ENCODE results near the gene RGCC. TPM values are rescaled to one million over a fixed set of nuclear protein-coding genes. Genes with fewer than 3 reads are reported as not detected.
"Not testable (repeated sequence)": the region's sequence is repeated elsewhere in the genome, so short reads cannot be mapped to it uniquely, and the experiment has no call there.

The RGCC gene
- 0.27 and 0.40 TPM in 2 replicates for total RNA-seq (2014; rRNA removed; shearing (Covaris generic))
- polyA plus RNA-seq (2015; cell fraction: cytosol; rRNA removed), result 0.23 and 0.99 TPM in 2 replicates
- not detected in 2 replicates for polyA plus RNA-seq (2015; cell fraction: nucleus; rRNA removed)

GRCh38 chr13:41456768-41457588, at the start of gene RGCC:
Gene RGCC (plus strand): TSS chr13:41457550. CDS start chr13:41457708, 158 bp downstream.
- DNase-seq (ENCODE audit: low read depth, low spot score), result no peak
- in situ Hi-C loops (cut with HindIII; ENCODE audit: low pct_unique_long_range_greater_than_20kb, low sequenced_read_pairs), result no loop called here

GRCh38 chr13:41408121-41408520, 49.2 kb upstream of the RGCC start:
- in situ Hi-C loops (cut with HindIII; ENCODE audit: low pct_unique_long_range_greater_than_20kb, low sequenced_read_pairs), result no loop called here
- DNase-seq (ENCODE audit: low read depth, low spot score), result no peak

GRCh38 chr13:41408746-41409145, 48.6 kb upstream of the RGCC start:
- no peak for DNase-seq (ENCODE audit: low read depth, low spot score)
- in situ Hi-C loops (cut with HindIII; ENCODE audit: low pct_unique_long_range_greater_than_20kb, low sequenced_read_pairs), result no loop called here

GRCh38 chr13:41409611-41410010, 47.7 kb upstream of the RGCC start:
- DNase-seq (ENCODE audit: low read depth, low spot score), result no peak
- in situ Hi-C loops (cut with HindIII; ENCODE audit: low pct_unique_long_range_greater_than_20kb, low sequenced_read_pairs), result no loop called here

GRCh38 chr13:41411060-41411459, 46.3 kb upstream of the RGCC start:
- DNase-seq (ENCODE audit: low read depth, low spot score), result no peak
- in situ Hi-C loops (cut with HindIII; ENCODE audit: low pct_unique_long_range_greater_than_20kb, low sequenced_read_pairs), result no loop called here

- peak; percentile 62 for DNase-seq (ENCODE audit: low read depth, low spot score)
- in situ Hi-C loops (cut with HindIII; ENCODE audit: low pct_unique_long_range_greater_than_20kb, low sequenced_read_pairs), result no loop called here
These were observed 45.8 kb upstream of the RGCC start for GRCh38 chr13:41411522-41411921.

GRCh38 chr13:41413872-41414271, 43.5 kb upstream of the RGCC start:
- DNase-seq (ENCODE audit: low read depth, low spot score), result no peak
- in situ Hi-C loops (cut with HindIII; ENCODE audit: low pct_unique_long_range_greater_than_20kb, low sequenced_read_pairs), result no loop called here

GRCh38 chr13:41416276-41416675, 41.1 kb upstream of the RGCC start:
- in situ Hi-C loops (cut with HindIII; ENCODE audit: low pct_unique_long_range_greater_than_20kb, low sequenced_read_pairs), result no loop called here
- DNase-seq (ENCODE audit: low read depth, low spot score), result no peak

GRCh38 chr13:41418027-41418426, 39.3 kb upstream of the RGCC start:
- DNase-seq (ENCODE audit: low read depth, low spot score), result no peak
- in situ Hi-C loops (cut with HindIII; ENCODE audit: low pct_unique_long_range_greater_than_20kb, low sequenced_read_pairs), result no loop called here

GRCh38 chr13:41418731-41419130, 38.6 kb upstream of the RGCC start:
- in situ Hi-C loops (cut with HindIII; ENCODE audit: low pct_unique_long_range_greater_than_20kb, low sequenced_read_pairs), result no loop called here
- DNase-seq (ENCODE audit: low read depth, low spot score), result no peak

GRCh38 chr13:41419206-41419605, 38.1 kb upstream of the RGCC start:
- no peak for DNase-seq (ENCODE audit: low read depth, low spot score)
- in situ Hi-C loops (cut with HindIII; ENCODE audit: low pct_unique_long_range_greater_than_20kb, low sequenced_read_pairs), result no loop called here

- no peak for DNase-seq (ENCODE audit: low read depth, low spot score)
- in situ Hi-C loops (cut with HindIII; ENCODE audit: low pct_unique_long_range_greater_than_20kb, low sequenced_read_pairs), result no loop called here
These were observed 37.2 kb upstream of the RGCC start for GRCh38 chr13:41420146-41420545.

GRCh38 chr13:41421330-41421729, 36.0 kb upstream of the RGCC start:
- in situ Hi-C loops (cut with HindIII; ENCODE audit: low pct_unique_long_range_greater_than_20kb, low sequenced_read_pairs), result not testable (repeated sequence)

GRCh38 chr13:41421983-41422382, 35.4 kb upstream of the RGCC start:
- peak; percentile 18 for DNase-seq (ENCODE audit: low read depth, low spot score)
- in situ Hi-C loops (cut with HindIII; ENCODE audit: low pct_unique_long_range_greater_than_20kb, low sequenced_read_pairs), result not testable (repeated sequence)

More at GRCh38 chr13:41421330-41421729, 36.0 kb upstream of the RGCC start:
- not testable (repeated sequence) for DNase-seq (ENCODE audit: low read depth, low spot score)

GRCh38 chr13:41423259-41423658, 34.1 kb upstream of the RGCC start:
- in situ Hi-C loops (cut with HindIII; ENCODE audit: low pct_unique_long_range_greater_than_20kb, low sequenced_read_pairs); DNase-seq (ENCODE audit: low read depth, low spot score): not testable (repeated sequence)

- DNase-seq (ENCODE audit: low read depth, low spot score); in situ Hi-C loops (cut with HindIII; ENCODE audit: low pct_unique_long_range_greater_than_20kb, low sequenced_read_pairs): not testable (repeated sequence)
These were observed 32.7 kb upstream of the RGCC start for GRCh38 chr13:41424675-41425074.

- in situ Hi-C loops (cut with HindIII; ENCODE audit: low pct_unique_long_range_greater_than_20kb, low sequenced_read_pairs), result no loop called here
These were observed 31.3 kb upstream of the RGCC start for GRCh38 chr13:41426047-41426446.

GRCh38 chr13:41427666-41428065, 29.7 kb upstream of the RGCC start:
- in situ Hi-C loops (cut with HindIII; ENCODE audit: low pct_unique_long_range_greater_than_20kb, low sequenced_read_pairs), result no loop called here
- DNase-seq (ENCODE audit: low read depth, low spot score), result no peak

More at GRCh38 chr13:41426047-41426446, 31.3 kb upstream of the RGCC start:
- DNase-seq (ENCODE audit: low read depth, low spot score), result no peak

GRCh38 chr13:41428155-41428554, 29.2 kb upstream of the RGCC start:
- no peak for DNase-seq (ENCODE audit: low read depth, low spot score)
- in situ Hi-C loops (cut with HindIII; ENCODE audit: low pct_unique_long_range_greater_than_20kb, low sequenced_read_pairs), result no loop called here

Measured in SK-MEL-5 (cell line).